Neutrophil (primary cell): ENCODE measurements around the gene DPF1.

Experiments
- H3K27ac ChIP-seq: fragments of 200-600 bp; sonication (generic); 2 replicates; pipeline ENCODE4 v1.5.1; 2016; ENCODE audit warnings: mild to moderate bottlenecking, moderate library complexity
- H3K27me3 ChIP-seq: fragments of 200-600 bp; sonication (generic); 2 replicates; pipeline ENCODE4 v1.6.0; 2016; ENCODE audit warnings: mild to moderate bottlenecking
- H3K36me3 ChIP-seq: fragments of 200-600 bp; sonication (generic); 2 replicates; pipeline ENCODE4 v1.5.1; 2017
- H3K4me1 ChIP-seq, 2 experiments: fragments of 200-600 bp in 1 of 2; sonication (generic) in 1 of 2; 1 replicate in 1 of 2; 2 replicates in 1 of 2; pipeline versions ENCODE4 v1.5.1 to v1.6.1; 2013 to 2016; ENCODE audit warnings: low read depth in 1 of 2, low read length in 1 of 2, mild to moderate bottlenecking in 1 of 2, moderate library complexity in 1 of 2; ENCODE audit not compliant: control insufficient read depth in 1 of 2, insufficient read depth in 1 of 2
- H3K4me3 ChIP-seq, 2 experiments: fragments of 200-600 bp in 1 of 2; sonication (generic) in 1 of 2; 1 replicate in 1 of 2; 2 replicates in 1 of 2; pipeline ENCODE4 v1.5.1; 2013 to 2016; ENCODE audit warnings: low read depth in 1 of 2, low read length in 1 of 2, mild to moderate bottlenecking in 1 of 2, moderate library complexity in 1 of 2
- H3K9me3 ChIP-seq: fragments of 200-600 bp; sonication (generic); 2 replicates; pipeline ENCODE4 v1.5.1; 2016
- CTCF ChIP-seq: fragments of 200-600 bp; sonication (generic); IDR thresholded peaks from 2 replicates; pipeline ENCODE4 v1.5.1; 2016; ENCODE audit warnings: antibody characterized with exemption

Gene DPF1

DNA sequence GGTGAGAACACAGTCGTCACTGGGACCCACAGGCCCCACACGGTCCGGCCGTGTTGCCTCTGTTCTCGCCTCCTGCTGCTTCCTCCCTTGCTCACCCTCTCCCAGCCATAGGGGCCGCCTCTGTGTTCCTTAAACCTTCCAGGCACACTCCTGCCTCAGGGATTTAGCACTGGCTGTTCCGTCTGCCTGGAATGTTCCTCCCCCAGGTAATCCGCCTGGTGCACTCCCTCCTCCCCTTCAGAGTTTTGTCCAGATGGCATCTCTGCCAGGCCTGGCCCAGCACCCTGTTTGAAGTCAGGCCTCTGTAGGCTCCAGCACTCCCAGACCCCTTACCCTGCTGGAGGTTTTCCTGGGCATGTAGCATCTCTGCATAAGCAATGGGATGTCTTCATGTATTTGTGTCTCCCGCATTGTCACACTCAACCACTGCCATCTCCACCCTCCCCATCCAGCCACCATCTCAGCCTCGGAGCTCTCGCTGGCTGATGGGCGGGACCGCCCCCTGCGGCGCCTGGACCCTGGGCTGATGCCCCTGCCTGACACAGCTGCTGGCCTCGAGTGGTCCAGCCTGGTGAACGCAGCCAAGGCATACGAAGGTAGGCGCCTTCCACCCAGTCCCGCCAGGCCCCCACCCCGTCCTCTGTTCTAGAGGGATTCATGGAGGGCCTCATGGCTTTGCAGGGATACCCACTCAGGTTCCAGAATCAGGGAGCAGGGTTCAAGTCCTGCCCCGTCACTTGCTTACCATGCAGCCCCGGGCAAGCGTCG lies 25.9 kb downstream of the DPF1 start:
- H3K9me3 ChIP-seq, result no peaks in the 10 kb centered on the region
- H3K36me3 ChIP-seq, result peaks cover 54% of the 10 kb centered on the region
- H3K27me3 ChIP-seq, result no peaks in the 10 kb centered on the region
- no peaks in the 10 kb centered on the region for H3K4me1 ChIP-seq
- TF ChIP-seq CTCF, result no peak
- H3K27ac ChIP-seq, result no peak overlapping the region
- H3K4me3 ChIP-seq, result no peak overlapping the region

DNA sequence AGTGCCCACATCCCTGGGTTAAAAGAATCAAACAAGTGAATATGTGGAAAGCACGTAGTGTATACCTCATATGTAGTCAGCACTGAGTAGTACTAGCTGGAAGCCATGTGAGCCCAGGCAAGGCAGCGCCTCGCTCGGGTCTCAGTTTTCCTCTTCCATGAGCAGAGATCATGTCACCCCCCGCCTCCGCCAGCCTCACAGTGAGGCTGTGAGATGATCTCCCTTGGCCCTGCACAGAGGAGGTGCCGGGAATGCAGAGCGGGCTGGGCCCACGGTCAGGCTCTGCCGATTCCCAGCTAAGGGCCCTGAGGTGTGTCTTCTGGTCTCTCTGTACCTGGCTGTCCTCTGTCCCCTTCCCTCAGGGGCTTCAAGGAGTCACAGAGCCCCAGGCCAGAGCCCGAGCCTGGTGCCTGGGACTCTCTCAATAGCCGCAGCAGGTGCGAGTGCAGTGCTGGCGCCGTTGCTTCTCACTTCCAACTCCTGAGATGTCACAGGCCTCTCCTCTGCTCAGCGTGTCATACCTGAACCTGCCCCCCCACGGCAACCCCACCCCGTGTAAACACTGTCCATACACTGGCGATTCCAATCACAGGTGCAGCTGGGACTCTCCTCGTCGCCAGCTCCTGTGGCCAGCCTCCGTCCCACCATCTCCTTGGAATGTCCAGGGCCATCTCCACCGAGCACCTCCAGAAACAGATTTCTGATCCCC lies 26.9 kb downstream of the DPF1 start:
- Histone ChIP-seq H3K27ac (no peak overlapping the region), H3K4me3 (no peak overlapping the region), H3K27me3 (no peaks in the 10 kb centered on the region), H3K9me3 (no peaks in the 10 kb centered on the region), H3K4me1 (no peaks in the 10 kb centered on the region), H3K36me3 (peaks cover 51% of the 10 kb centered on the region)
- no peak for TF ChIP-seq CTCF

DNA sequence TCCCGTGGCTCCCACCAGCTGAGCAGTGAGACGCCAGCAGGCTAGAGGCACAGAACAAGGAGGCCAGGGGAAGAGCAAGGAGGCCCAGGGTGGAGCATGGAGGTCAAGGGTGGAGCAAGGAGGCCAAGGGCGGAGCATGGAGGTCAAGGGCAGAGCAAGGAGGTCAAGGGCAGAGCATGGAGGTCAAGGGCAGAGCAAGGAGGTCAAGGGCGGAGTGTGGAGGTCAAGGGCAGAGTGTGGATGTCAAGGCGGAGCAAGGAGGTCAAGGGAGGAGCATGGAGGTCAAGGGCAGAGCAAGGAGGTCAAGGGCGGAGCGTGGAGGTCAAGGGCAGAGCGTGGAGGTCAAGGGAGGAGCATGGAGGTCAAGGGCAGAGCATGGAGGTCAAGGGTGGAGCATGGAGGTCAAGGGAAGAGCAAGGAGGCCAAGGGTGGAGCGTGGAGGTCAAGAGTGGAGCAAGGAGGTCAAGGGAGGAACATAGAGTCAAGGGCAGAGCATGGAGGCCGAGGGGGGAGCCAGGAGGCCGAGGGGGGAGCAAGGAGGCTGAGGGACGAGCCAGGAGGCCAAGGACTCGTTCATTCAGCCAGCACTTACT lies 27.7 kb downstream of the DPF1 start:
- Histone ChIP-seq H3K9me3 (no peaks in the 10 kb centered on the region), H3K27me3 (no peaks in the 10 kb centered on the region), H3K36me3 (peaks cover 47% of the 10 kb centered on the region), H3K4me1 (no peaks in the 10 kb centered on the region), H3K4me3 (no peak overlapping the region), H3K27ac (no peak overlapping the region)
- TF ChIP-seq CTCF, result no peak

- H3K36me3 ChIP-seq, result peaks cover 43% of the 10 kb centered on the region
These were observed 28.8 kb downstream of the DPF1 start for GRCh38 chr19:38195237-38195636.

More at GRCh38 chr19:38195237-38195636, 28.8 kb downstream of the DPF1 start:
- Histone ChIP-seq H3K9me3 (no peaks in the 10 kb centered on the region), H3K4me3 (no peak overlapping the region), H3K27ac (no peak overlapping the region), H3K4me1 (no peaks in the 10 kb centered on the region), H3K27me3 (no peaks in the 10 kb centered on the region)
- TF ChIP-seq CTCF, result no peak
